ENCODE measurements around the gene ZNF540.
"Not testable (repeated sequence)": the region's sequence is repeated elsewhere in the genome, so short reads cannot be mapped to it uniquely, and the experiment has no call there.

Gene ZNF540

GRCh38 chr19:37594304-37594981 is at the start of gene ZNF540, which contains the start of gene ZNF571:
Gene ZNF540, plus strand, starts transcription at chr19:37594876. Its CDS starts 3,572 bp downstream, at chr19:37598448.
Gene ZNF571, minus strand, starts transcription at chr19:37594792. Its CDS starts 8,116 bp downstream, at chr19:37586676.
- peak; percentile 64 for DNase-seq (ENCODE audit: low spot score)

GRCh38 chr19:37551129-37551993 is 43.3 kb upstream of the ZNF540 start:
- DNase-seq (ENCODE audit: low spot score): peak; percentile 80

GRCh38 chr19:37563518-37563917 is 31.2 kb upstream of the ZNF540 start:
- DNase-seq (ENCODE audit: low spot score): no peak

GRCh38 chr19:37564624-37565369 is 29.9 kb upstream of the ZNF540 start:
- no peak for DNase-seq (ENCODE audit: low spot score)

GRCh38 chr19:37565370-37565669 is 29.4 kb upstream of the ZNF540 start:
- DNase-seq (ENCODE audit: low spot score): no peak

GRCh38 chr19:37572203-37572602 is 22.5 kb upstream of the ZNF540 start:
- DNase-seq (ENCODE audit: low spot score): no peak

- no peak for DNase-seq (ENCODE audit: low spot score)
Observed at GRCh38 chr19:37583340-37583739, 11.3 kb upstream of the ZNF540 start.

- DNase-seq (ENCODE audit: low spot score): no peak
Observed at GRCh38 chr19:37593996-37594303, 726 bp upstream of the ZNF540 start.

- DNase-seq (ENCODE audit: low spot score): no peak
Observed at GRCh38 chr19:37594982-37595382, 306 bp downstream of the ZNF540 start.

GRCh38 chr19:37635076-37636056 is 40.7 kb downstream of the ZNF540 start:
- DNase-seq (ENCODE audit: low spot score): no peak

- DNase-seq (ENCODE audit: low spot score): no peak
Observed at GRCh38 chr19:37654118-37654517, 59.4 kb downstream of the ZNF540 start.

- peak; percentile 52 for DNase-seq (ENCODE audit: low spot score)
Observed at GRCh38 chr19:37654629-37655300, 60.1 kb downstream of the ZNF540 start.

- DNase-seq (ENCODE audit: low spot score): peak; percentile 70
Observed at GRCh38 chr19:37655301-37655688, 60.6 kb downstream of the ZNF540 start, which contains the start of gene ZFP30. Gene ZFP30, minus strand, starts transcription at chr19:37655465. Its CDS starts 7,643 bp downstream, at chr19:37647822.

GRCh38 chr19:37655689-37656371 is 61.2 kb downstream of the ZNF540 start:
- DNase-seq (ENCODE audit: low spot score): peak; percentile 68

GRCh38 chr19:37657157-37657556 is 62.5 kb downstream of the ZNF540 start:
- not testable (repeated sequence) for DNase-seq (ENCODE audit: low spot score)
